ENCODE data around the gene ALKBH8.
"Not testable (repeated sequence)": the region's sequence is repeated elsewhere in the genome, so short reads cannot be mapped to it uniquely, and the experiment has no call there.

The ALKBH8 gene

GRCh38 chr11:107501713-107502112 is 63.8 kb downstream of the ALKBH8 start:
- no peak for DNase-seq

- DNase-seq, result not testable (repeated sequence)
Measured at GRCh38 chr11:107497371-107497770, 68.2 kb downstream of the ALKBH8 start.

- DNase-seq, result no peak
Measured at GRCh38 chr11:107496011-107496410, 69.5 kb downstream of the ALKBH8 start.

GRCh38 chr11:107494055-107494454 is 71.5 kb downstream of the ALKBH8 start:
- DNase-seq, result no peak

- DNase-seq, result no peak
Measured at GRCh38 chr11:107493117-107493516, 72.4 kb downstream of the ALKBH8 start.

GRCh38 chr11:107490836-107491235 is 74.7 kb downstream of the ALKBH8 start:
- DNase-seq, result no peak

GRCh38 chr11:107482234-107482633 is 83.3 kb downstream of the ALKBH8 start:
- DNase-seq, result no peak

GRCh38 chr11:107478922-107479321 is 86.6 kb downstream of the ALKBH8 start:
- DNase-seq, result no peak

- no peak for DNase-seq
Measured at GRCh38 chr11:107477820-107478219, 87.7 kb downstream of the ALKBH8 start.

- DNase-seq, result no peak
Measured at GRCh38 chr11:107473792-107474191, 91.7 kb downstream of the ALKBH8 start.

GRCh38 chr11:107472966-107473365 is 92.6 kb downstream of the ALKBH8 start:
- DNase-seq, result no peak

- DNase-seq, result no peak
Measured at GRCh38 chr11:107468596-107468995, 96.9 kb downstream of the ALKBH8 start.

- no peak for DNase-seq
Measured at GRCh38 chr11:107467696-107468095, 97.8 kb downstream of the ALKBH8 start.

- DNase-seq, result not testable (repeated sequence)
Measured at GRCh38 chr11:107466275-107466866, 99.2 kb downstream of the ALKBH8 start.

- peak; percentile 92 for DNase-seq
Measured at GRCh38 chr11:107457558-107458271, 107.8 kb downstream of the ALKBH8 start, which contains the start of gene CWF19L2. Gene CWF19L2 (minus strand): TSS chr11:107457825. CDS start chr11:107457816, 9 bp downstream.

- no peak for DNase-seq
Measured at GRCh38 chr11:107457205-107457557, 108.4 kb downstream of the ALKBH8 start.

- no peak for DNase-seq
Measured at GRCh38 chr11:107453594-107454286, 111.8 kb downstream of the ALKBH8 start.

Data from right hindlimb (tissue), 1 donor.